WTC11 (cell line): ENCODE measurements around the gene KCNG1. TPM values are rescaled to one million over a fixed set of nuclear protein-coding genes. Genes with fewer than 3 reads are reported as not detected.
"Not testable (repeated sequence)": the region's sequence is repeated elsewhere in the genome, so short reads cannot be mapped to it uniquely, and the experiment has no call there.

Source experiments
- ATAC-seq: fragments of 200-7000 bp; cut with Tn5 transposase; 2 replicates; pipeline ENCODE4 v1.10.0; 2021; ENCODE audit warnings: mild to moderate bottlenecking, moderate library complexity
- CTCF ChIA-PET: fragments of 300-600 bp; sonication (Branson Sonifier 250); formaldehyde crosslinking; loops from one replicate; lab custom pipeline; 2021; ENCODE audit warnings: antibody characterized with exemption; lab: Charles Lee
- POLR2A ChIA-PET: fragments of 350-600 bp; sonication (Branson Sonifier 250); formaldehyde crosslinking; loops from one replicate; lab custom pipeline; 2021; ENCODE audit warnings: antibody characterized with exemption; lab: Charles Lee
- DNase-seq: peaks from one replicate; pipeline ENCODE4 v3.0.0; 2021; ENCODE audit warnings: low spot score
- H3K27ac Mint-ChIP-seq: 2 replicates; pipeline ENCODE4 v1.8.0; 2021; ENCODE audit warnings: mixed read lengths
- H3K27me3 Mint-ChIP-seq: 2 replicates; pipeline ENCODE4 v1.8.0; 2021; ENCODE audit warnings: low read depth, mild to moderate bottlenecking, moderate library complexity, mixed read lengths
- H3K36me3 Mint-ChIP-seq: 2 replicates; pipeline ENCODE4 v1.8.0; 2021; ENCODE audit warnings: mixed read lengths
- H3K4me1 Mint-ChIP-seq: 2 replicates; pipeline ENCODE4 v1.8.0; 2022; ENCODE audit warnings: mixed read lengths
- H3K4me3 Mint-ChIP-seq: 2 replicates; pipeline ENCODE4 v1.8.0; 2021; ENCODE audit warnings: mild to moderate bottlenecking, moderate library complexity, mixed read lengths
- H3K9me3 Mint-ChIP-seq: 2 replicates; pipeline ENCODE4 v1.8.0; 2021; ENCODE audit warnings: mixed read lengths
- CBFB ChIP-seq: sonication (generic); formaldehyde crosslinking; IDR thresholded peaks from 2 replicates; pipeline ENCODE4 v1.8.1; 2022; ENCODE audit warnings: mild to moderate bottlenecking, low read depth, missing genetic modification reagents
- ELF4 ChIP-seq: sonication (generic); formaldehyde crosslinking; IDR thresholded peaks from 2 replicates; pipeline ENCODE4 v1.8.1; 2022; ENCODE audit warnings: low read depth, mild to moderate bottlenecking, moderate library complexity, missing genetic modification reagents
- FOXK1 ChIP-seq: sonication (generic); formaldehyde crosslinking; IDR thresholded peaks from 2 replicates; pipeline ENCODE4 v1.8.0; 2022; ENCODE audit warnings: mild to moderate bottlenecking, moderate library complexity, missing genetic modification reagents
- GABPB1 ChIP-seq: sonication (generic); formaldehyde crosslinking; IDR thresholded peaks from 2 replicates; pipeline ENCODE4 v1.8.1; 2023; ENCODE audit warnings: mild to moderate bottlenecking, missing genetic modification reagents
- NFATC4 ChIP-seq: fragments of 250-450 bp; sonication (Bioruptor Pico); IDR thresholded peaks from 2 replicates; pipeline ENCODE4 v1.9.0; 2021; ENCODE audit warnings: mild to moderate bottlenecking
- NFE2L1 ChIP-seq: sonication (generic); formaldehyde crosslinking; IDR thresholded peaks from 2 replicates; pipeline ENCODE4 v1.8.1; 2023; ENCODE audit warnings: missing genetic modification reagents
- NR1H2 ChIP-seq: sonication (generic); formaldehyde crosslinking; IDR thresholded peaks from 2 replicates; pipeline ENCODE4 v1.9.0; 2021; ENCODE audit warnings: mild to moderate bottlenecking, moderate library complexity, missing genetic modification reagents
- SMAD3 ChIP-seq: sonication (generic); formaldehyde crosslinking; IDR thresholded peaks from 2 replicates; pipeline ENCODE4 v1.8.0; 2022; ENCODE audit warnings: missing genetic modification reagents, mild to moderate bottlenecking, borderline replicate concordance
- ZNF416 ChIP-seq: fragments of 250-450 bp; sonication (Bioruptor Pico); IDR thresholded peaks from 2 replicates; pipeline ENCODE4 v1.9.0; 2021; ENCODE audit warnings: mild to moderate bottlenecking, inconsistent platforms
- total RNA-seq: library from RNA; stranded (reverse); gene quantifications from 3 replicates; pipeline ENCODE4 v1.2.3, GENCODE V29; 2021
- TF ChIP-seq, protein P1 (sequence below): sonication (generic); formaldehyde crosslinking; IDR thresholded peaks from 2 replicates; pipeline ENCODE4 v1.8.0; 2022; ENCODE audit warnings: mild to moderate bottlenecking, missing genetic modification reagents
- TF ChIP-seq, protein P2 (sequence below): fragments of 250-450 bp; sonication (Bioruptor Pico); IDR thresholded peaks from 2 replicates; pipeline ENCODE4 v1.9.0; 2021; ENCODE audit warnings: mild to moderate bottlenecking
- TF ChIP-seq, protein P3 (sequence below): sonication (generic); formaldehyde crosslinking; IDR thresholded peaks from 2 replicates; pipeline ENCODE4 v1.8.1; 2023; ENCODE audit warnings: mild to moderate bottlenecking, missing genetic modification reagents
- TF ChIP-seq, protein P4 (sequence below): fragments of 250-450 bp; sonication (Bioruptor Pico); conservative IDR thresholded peaks from 2 replicates; pipeline ENCODE4 v1.9.0; 2021; ENCODE audit warnings: mild to moderate bottlenecking
- TF ChIP-seq, protein P5 (sequence below): sonication (generic); formaldehyde crosslinking; IDR thresholded peaks from 2 replicates; pipeline ENCODE4 v1.8.0; 2023; ENCODE audit warnings: missing genetic modification reagents, mild to moderate bottlenecking, borderline replicate concordance
- TF ChIP-seq, protein P6 (sequence below): fragments of 250-450 bp; sonication (Bioruptor Pico); IDR thresholded peaks from 2 replicates; pipeline ENCODE4 v1.9.0; 2021; ENCODE audit warnings: mild to moderate bottlenecking
- TF ChIP-seq, protein P7 (sequence below): sonication (generic); formaldehyde crosslinking; IDR thresholded peaks from 2 replicates; pipeline ENCODE4 v1.8.0; 2023; ENCODE audit warnings: missing genetic modification reagents

Gene KCNG1
- total RNA-seq, 1 experiment from 2014 or later = 34.6 TPM

DNA sequence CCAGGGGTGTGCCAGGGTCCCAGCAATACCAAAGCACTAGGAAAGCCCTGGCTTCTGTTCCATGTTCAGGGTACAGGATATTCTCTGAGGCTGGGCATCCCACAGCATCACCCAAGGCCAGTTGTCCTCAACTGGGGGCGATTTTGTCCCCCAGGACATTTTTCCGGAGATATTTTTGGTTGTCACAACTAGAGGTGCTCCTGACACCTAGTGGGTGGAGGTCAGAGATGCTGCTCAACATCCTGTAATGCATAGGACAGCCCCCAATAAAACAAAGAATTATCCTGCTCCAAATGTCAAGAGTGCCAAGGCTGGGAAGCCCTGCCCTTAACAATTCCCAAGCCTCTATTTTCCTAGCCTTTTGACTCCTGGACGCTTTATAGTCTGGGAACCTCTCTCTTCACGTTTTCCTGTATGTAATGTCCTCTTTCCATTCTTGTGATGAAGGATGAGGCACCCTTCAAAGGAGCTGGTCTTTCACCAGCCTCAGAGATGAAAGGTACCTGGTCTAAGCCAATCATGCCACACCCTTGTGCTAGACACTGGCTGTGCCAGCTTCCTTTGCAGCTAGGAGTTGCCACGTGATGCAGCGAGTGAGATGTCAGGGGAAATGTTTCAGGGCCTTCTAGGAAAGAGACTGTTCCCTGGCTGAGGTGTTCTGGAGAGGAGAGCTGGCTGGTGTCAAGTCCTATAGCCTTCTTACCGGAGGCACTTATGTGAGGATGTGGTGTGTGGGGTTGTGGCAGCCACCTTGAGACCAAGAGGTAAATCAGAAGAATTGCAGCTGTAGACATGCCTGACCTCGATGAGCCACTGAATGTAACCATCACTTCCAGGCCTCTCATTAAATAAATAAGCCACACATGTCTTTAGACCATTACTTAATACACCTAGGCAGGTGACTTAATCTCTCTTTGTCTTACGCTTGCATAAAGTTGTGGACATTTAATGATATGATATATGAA, 23.4 kb upstream of the KCNG1 start:
- Mint-ChIP-seq H3K27me3 (no peaks in the 10 kb centered on the region; the same call in none of the 2 replicates), H3K36me3 (no peaks in the 10 kb centered on the region), H3K9me3 (peaks cover 14% of the 10 kb centered on the region), H3K4me1 (no peaks in the 10 kb centered on the region), H3K4me3 (no peak overlapping the region), H3K27ac (no peak overlapping the region)
- DNase-seq (no peak), ATAC-seq (no peak)
- no peak for TF ChIP-seq CBFB
- TF ChIP-seq, protein P1, sequence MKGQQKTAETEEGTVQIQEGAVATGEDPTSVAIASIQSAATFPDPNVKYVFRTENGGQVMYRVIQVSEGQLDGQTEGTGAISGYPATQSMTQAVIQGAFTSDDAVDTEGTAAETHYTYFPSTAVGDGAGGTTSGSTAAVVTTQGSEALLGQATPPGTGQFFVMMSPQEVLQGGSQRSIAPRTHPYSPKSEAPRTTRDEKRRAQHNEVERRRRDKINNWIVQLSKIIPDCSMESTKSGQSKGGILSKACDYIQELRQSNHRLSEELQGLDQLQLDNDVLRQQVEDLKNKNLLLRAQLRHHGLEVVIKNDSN (CRISPR knock-in tag) = no peak
- TF ChIP-seq, protein P2, sequence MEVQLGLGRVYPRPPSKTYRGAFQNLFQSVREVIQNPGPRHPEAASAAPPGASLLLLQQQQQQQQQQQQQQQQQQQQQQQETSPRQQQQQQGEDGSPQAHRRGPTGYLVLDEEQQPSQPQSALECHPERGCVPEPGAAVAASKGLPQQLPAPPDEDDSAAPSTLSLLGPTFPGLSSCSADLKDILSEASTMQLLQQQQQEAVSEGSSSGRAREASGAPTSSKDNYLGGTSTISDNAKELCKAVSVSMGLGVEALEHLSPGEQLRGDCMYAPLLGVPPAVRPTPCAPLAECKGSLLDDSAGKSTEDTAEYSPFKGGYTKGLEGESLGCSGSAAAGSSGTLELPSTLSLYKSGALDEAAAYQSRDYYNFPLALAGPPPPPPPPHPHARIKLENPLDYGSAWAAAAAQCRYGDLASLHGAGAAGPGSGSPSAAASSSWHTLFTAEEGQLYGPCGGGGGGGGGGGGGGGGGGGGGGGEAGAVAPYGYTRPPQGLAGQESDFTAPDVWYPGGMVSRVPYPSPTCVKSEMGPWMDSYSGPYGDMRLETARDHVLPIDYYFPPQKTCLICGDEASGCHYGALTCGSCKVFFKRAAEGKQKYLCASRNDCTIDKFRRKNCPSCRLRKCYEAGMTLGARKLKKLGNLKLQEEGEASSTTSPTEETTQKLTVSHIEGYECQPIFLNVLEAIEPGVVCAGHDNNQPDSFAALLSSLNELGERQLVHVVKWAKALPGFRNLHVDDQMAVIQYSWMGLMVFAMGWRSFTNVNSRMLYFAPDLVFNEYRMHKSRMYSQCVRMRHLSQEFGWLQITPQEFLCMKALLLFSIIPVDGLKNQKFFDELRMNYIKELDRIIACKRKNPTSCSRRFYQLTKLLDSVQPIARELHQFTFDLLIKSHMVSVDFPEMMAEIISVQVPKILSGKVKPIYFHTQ (CRISPR knock-in tag) = no peak
- no peak for TF ChIP-seq SMAD3 (CRISPR knock-in tag)
- TF ChIP-seq, protein P3, sequence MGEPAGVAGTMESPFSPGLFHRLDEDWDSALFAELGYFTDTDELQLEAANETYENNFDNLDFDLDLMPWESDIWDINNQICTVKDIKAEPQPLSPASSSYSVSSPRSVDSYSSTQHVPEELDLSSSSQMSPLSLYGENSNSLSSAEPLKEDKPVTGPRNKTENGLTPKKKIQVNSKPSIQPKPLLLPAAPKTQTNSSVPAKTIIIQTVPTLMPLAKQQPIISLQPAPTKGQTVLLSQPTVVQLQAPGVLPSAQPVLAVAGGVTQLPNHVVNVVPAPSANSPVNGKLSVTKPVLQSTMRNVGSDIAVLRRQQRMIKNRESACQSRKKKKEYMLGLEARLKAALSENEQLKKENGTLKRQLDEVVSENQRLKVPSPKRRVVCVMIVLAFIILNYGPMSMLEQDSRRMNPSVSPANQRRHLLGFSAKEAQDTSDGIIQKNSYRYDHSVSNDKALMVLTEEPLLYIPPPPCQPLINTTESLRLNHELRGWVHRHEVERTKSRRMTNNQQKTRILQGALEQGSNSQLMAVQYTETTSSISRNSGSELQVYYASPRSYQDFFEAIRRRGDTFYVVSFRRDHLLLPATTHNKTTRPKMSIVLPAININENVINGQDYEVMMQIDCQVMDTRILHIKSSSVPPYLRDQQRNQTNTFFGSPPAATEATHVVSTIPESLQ = no peak
- TF ChIP-seq GABPB1 = no peak
- no peak for TF ChIP-seq ELF4 (CRISPR knock-in tag)
- TF ChIP-seq NFE2L1 (CRISPR knock-in tag) = no peak
- no peak for TF ChIP-seq NFATC4 (CRISPR knock-in tag)
- POLR2A ChIA-PET = no interaction called here
- CTCF ChIA-PET = no interaction called here

DNA sequence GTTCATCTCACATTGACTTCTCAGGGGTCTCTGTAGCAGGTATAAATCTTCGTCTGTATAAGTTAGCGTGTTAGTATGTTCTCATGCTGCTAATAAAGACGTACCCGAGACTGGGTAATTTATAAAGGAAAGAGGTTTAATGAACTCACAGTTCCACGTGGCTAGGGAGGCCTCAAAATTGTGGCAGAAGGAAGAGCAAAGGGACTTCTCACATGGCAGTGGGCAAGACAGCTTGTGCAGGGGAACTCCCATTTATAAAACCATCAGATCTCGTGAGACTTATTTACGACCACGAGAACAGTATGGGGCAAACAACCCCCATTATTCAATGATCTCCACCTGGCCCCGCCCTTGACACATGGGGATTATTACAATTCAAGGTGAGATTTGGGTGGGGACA, 22.6 kb upstream of the KCNG1 start:
- POLR2A ChIA-PET, ATAC-seq, H3K27ac Mint-ChIP-seq, H3K36me3 Mint-ChIP-seq, H3K27me3 Mint-ChIP-seq, DNase-seq, CTCF ChIA-PET, H3K4me1 Mint-ChIP-seq, H3K4me3 Mint-ChIP-seq: not testable (repeated sequence)
- peaks cover 14% of the 10 kb centered on the region for H3K9me3 Mint-ChIP-seq

DNA sequence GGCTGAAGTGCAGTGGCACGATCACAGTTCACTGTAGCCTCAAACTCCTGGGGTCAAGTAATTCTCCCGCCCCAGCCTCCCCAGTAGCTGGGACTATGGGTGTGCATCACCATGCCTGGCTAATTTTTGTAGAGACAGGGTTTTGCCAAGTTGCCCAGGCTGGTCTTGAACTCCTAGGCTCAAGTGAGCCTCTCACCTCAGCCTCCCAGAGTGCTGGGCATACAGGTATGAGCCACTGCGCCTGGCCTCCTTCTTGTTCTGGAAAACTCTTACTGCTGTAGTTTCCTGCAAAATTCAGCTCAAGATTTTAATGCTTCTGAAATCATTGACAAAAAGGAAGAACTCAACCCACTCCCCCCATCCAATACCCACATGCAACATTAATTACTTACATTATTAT, 21.9 kb upstream of the KCNG1 start:
- Mint-ChIP-seq H3K4me1 (no peaks in the 10 kb centered on the region), H3K36me3 (no peaks in the 10 kb centered on the region), H3K27me3 (no peaks in the 10 kb centered on the region; the same call in none of the 2 replicates), H3K27ac (no peak overlapping the region), H3K4me3 (no peak overlapping the region), H3K9me3 (peaks cover 14% of the 10 kb centered on the region)
- no peak for DNase-seq
- CTCF ChIA-PET = no interaction called here
- ATAC-seq = no peak
- POLR2A ChIA-PET = no interaction called here
- TF ChIP-seq, protein P4, sequence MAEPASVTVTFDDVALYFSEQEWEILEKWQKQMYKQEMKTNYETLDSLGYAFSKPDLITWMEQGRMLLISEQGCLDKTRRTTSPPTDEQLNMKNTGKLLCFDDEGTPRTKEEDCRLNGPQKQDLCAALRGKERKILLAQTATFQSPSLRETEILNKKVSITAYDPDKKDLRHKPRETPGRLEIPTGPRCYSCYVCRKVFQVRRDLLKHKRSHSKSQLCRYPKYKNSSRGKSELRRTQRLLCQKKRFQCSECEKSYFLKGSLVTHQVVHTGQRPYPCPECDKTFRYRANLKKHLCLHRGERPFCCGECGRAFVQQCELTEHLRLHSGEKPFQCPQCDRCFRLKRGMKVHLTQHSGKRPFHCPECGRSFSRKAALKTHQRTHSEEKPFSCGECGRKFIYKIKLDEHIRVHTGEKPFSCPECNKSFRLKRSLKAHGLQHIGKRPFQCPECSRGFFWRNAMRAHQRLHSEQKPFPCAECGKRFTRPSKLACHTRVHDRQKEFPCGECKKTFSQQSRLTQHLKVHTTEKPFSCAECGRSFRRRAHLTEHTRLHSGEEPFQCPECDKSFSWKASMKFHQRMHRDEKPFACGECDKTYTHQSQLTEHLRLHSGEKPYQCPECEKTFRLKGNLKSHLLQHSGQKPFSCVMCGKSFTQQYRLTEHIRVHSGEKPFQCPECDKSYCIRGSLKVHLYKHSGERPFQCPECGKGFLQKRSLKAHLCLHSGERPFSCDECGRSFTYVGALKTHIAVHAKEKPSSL (CRISPR knock-in tag) = no peak
- TF ChIP-seq, protein P5, sequence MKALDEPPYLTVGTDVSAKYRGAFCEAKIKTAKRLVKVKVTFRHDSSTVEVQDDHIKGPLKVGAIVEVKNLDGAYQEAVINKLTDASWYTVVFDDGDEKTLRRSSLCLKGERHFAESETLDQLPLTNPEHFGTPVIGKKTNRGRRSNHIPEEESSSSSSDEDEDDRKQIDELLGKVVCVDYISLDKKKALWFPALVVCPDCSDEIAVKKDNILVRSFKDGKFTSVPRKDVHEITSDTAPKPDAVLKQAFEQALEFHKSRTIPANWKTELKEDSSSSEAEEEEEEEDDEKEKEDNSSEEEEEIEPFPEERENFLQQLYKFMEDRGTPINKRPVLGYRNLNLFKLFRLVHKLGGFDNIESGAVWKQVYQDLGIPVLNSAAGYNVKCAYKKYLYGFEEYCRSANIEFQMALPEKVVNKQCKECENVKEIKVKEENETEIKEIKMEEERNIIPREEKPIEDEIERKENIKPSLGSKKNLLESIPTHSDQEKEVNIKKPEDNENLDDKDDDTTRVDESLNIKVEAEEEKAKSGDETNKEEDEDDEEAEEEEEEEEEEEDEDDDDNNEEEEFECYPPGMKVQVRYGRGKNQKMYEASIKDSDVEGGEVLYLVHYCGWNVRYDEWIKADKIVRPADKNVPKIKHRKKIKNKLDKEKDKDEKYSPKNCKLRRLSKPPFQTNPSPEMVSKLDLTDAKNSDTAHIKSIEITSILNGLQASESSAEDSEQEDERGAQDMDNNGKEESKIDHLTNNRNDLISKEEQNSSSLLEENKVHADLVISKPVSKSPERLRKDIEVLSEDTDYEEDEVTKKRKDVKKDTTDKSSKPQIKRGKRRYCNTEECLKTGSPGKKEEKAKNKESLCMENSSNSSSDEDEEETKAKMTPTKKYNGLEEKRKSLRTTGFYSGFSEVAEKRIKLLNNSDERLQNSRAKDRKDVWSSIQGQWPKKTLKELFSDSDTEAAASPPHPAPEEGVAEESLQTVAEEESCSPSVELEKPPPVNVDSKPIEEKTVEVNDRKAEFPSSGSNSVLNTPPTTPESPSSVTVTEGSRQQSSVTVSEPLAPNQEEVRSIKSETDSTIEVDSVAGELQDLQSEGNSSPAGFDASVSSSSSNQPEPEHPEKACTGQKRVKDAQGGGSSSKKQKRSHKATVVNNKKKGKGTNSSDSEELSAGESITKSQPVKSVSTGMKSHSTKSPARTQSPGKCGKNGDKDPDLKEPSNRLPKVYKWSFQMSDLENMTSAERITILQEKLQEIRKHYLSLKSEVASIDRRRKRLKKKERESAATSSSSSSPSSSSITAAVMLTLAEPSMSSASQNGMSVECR (CRISPR knock-in tag) = no peak
- TF ChIP-seq FOXK1 = no peak
- no peak for TF ChIP-seq ZNF416 (CRISPR knock-in tag)
- no peak for TF ChIP-seq NR1H2 (CRISPR knock-in tag)
- TF ChIP-seq, protein P6, sequence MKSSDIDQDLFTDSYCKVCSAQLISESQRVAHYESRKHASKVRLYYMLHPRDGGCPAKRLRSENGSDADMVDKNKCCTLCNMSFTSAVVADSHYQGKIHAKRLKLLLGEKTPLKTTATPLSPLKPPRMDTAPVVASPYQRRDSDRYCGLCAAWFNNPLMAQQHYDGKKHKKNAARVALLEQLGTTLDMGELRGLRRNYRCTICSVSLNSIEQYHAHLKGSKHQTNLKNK (CRISPR knock-in tag) = no peak
- TF ChIP-seq, protein P7, sequence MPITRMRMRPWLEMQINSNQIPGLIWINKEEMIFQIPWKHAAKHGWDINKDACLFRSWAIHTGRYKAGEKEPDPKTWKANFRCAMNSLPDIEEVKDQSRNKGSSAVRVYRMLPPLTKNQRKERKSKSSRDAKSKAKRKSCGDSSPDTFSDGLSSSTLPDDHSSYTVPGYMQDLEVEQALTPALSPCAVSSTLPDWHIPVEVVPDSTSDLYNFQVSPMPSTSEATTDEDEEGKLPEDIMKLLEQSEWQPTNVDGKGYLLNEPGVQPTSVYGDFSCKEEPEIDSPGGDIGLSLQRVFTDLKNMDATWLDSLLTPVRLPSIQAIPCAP (CRISPR knock-in tag) = no peak
